Naive thymus-derived CD8-positive, alpha-beta T cell (primary cell): ENCODE data around the gene CYP2A7. TPM values are rescaled to one million over a fixed set of nuclear protein-coding genes. Genes with fewer than 3 reads are reported as not detected.
"Not testable (repeated sequence)": the region's sequence is repeated elsewhere in the genome, so short reads cannot be mapped to it uniquely, and the experiment has no call there.

ENCODE experiments used
- ATAC-seq, 2 donors: fragments of 150-1000 bp; cut with Tn5 transposase in 1 of 2; sonication (Bioruptor Pico), chemical (Tn5 transposase) in 1 of 2; 1 replicate in 1 of 2; 2 replicates in 1 of 2; pipeline ENCODE4 v1.10.0; 2021; ENCODE audit warnings: mild to moderate bottlenecking in 2 of 2, moderate library complexity in 2 of 2
- POLR2A ChIA-PET: fragments of 350-600 bp; sonication (Branson Sonifier 250); formaldehyde crosslinking; loops from one replicate; lab custom pipeline; 2021; ENCODE audit warnings: antibody characterized with exemption; lab: Charles Lee
- DNase-seq, 10 donors: peaks; one replicate each; pipeline versions ENCODE4 v3.0.0 to v3.0.0-alpha.2; 2020 to 2022
- H3K27ac Mint-ChIP-seq, 10 donors: one replicate each; pipeline ENCODE4 v1.8.0; 2020 to 2022; ENCODE audit warnings: mild to moderate bottlenecking in 10 of 10, mixed read lengths in 10 of 10, moderate library complexity in 4 of 10, inconsistent platforms in 1 of 10
- H3K27me3 Mint-ChIP-seq, 5 donors: one replicate each; pipeline ENCODE4 v1.8.0; 2021 to 2022; ENCODE audit warnings: mixed read lengths in 5 of 5
- H3K36me3 Mint-ChIP-seq, 3 donors: one replicate each; pipeline ENCODE4 v1.8.0; 2020 to 2022; ENCODE audit warnings: mixed read lengths in 3 of 3, mild to moderate bottlenecking in 2 of 3, inconsistent platforms in 1 of 3
- H3K4me1 Mint-ChIP-seq, 4 donors: one replicate each; pipeline ENCODE4 v1.8.0; 2021 to 2022; ENCODE audit warnings: mixed read lengths in 4 of 4
- H3K4me3 Mint-ChIP-seq, 10 donors: one replicate each; pipeline ENCODE4 v1.8.0; 2020 to 2022; ENCODE audit warnings: mild to moderate bottlenecking in 10 of 10, mixed read lengths in 10 of 10, moderate library complexity in 6 of 10, inconsistent platforms in 1 of 10
- H3K9me3 Mint-ChIP-seq, 9 donors: one replicate each; pipeline ENCODE4 v1.8.0; 2020 to 2022; ENCODE audit warnings: mixed read lengths in 9 of 9, mild to moderate bottlenecking in 3 of 9, inconsistent platforms in 1 of 9, moderate library complexity in 1 of 9
- polyA plus RNA-seq, 3 donors: library from polyadenylated mRNA; unstranded; fragments of 300-500 nt; fragmentation: Illumina TruSeq; gene quantifications; one replicate each; pipeline ENCODE4 v1.2.3, GENCODE V29; 2021
- total RNA-seq, 8 experiments: library from RNA in 2 of 8; stranded (reverse) in 2 of 8; gene quantifications; one replicate each; pipeline ENCODE4 v1.2.3 and lab custom pipeline; 2021 to 2026

The CYP2A7 gene
- total and polyA plus RNA-seq, 5 experiments from 2014 or later: not detected

DNA sequence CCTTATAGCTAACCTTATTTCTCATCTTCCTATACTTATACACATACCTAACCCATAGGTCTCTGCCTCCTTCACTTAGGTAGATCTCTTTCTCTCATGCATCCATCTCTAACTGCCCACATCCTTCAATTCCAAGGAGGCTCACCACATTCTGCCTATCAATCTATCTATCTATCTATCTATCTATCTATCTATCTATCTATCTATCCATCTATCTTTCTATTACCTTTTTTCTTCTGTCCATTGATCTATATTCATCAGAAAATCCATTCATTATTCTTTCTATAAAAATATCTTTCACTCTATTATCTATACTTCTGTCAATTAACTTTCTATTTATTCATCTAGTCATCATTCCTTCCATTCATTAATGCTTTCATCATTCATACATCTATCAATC is 11.1 kb upstream of the CYP2A7 start:
- POLR2A ChIA-PET: no interaction called here
- H3K27ac Mint-ChIP-seq: no peak overlapping the region
- H3K4me1 Mint-ChIP-seq: peaks cover 0 to 1% (median under 1%) of the 10 kb centered on the region in 4 donors
- H3K9me3 Mint-ChIP-seq: no peaks in the 10 kb centered on the region
- H3K36me3 Mint-ChIP-seq: no peaks in the 10 kb centered on the region
- H3K27me3 Mint-ChIP-seq: peaks cover 9 to 42% (median 25%) of the 10 kb centered on the region in 5 donors
- ATAC-seq: no peak
- DNase-seq: no peak
- no peak overlapping the region for H3K4me3 Mint-ChIP-seq

- H3K9me3 Mint-ChIP-seq: no peaks in the 10 kb centered on the region
- no peaks in the 10 kb centered on the region for H3K36me3 Mint-ChIP-seq
- POLR2A ChIA-PET: no interaction called here
- no peak overlapping the region for H3K27ac Mint-ChIP-seq
- peaks cover 7 to 40% (median 25%) of the 10 kb centered on the region in 5 donors for H3K27me3 Mint-ChIP-seq
- DNase-seq: no peak
- H3K4me3 Mint-ChIP-seq: no peak overlapping the region
- no peak for ATAC-seq
- H3K4me1 Mint-ChIP-seq: peaks cover 0 to 5% (median 0%) of the 10 kb centered on the region in 4 donors
Measured at GRCh38 chr19:40889366-40889765, 7.3 kb upstream of the CYP2A7 start.

- H3K4me3 Mint-ChIP-seq: no peak overlapping the region
- H3K27me3 Mint-ChIP-seq: peaks cover 3 to 33% (median 17%) of the 10 kb centered on the region in 5 donors
- DNase-seq: no peak
- no peaks in the 10 kb centered on the region for H3K36me3 Mint-ChIP-seq
- H3K27ac Mint-ChIP-seq: peak overlapping the region in 1 of 10 donors; percentile 37
- no peaks in the 10 kb centered on the region for H3K9me3 Mint-ChIP-seq
- no peak for ATAC-seq
- peaks cover 0 to 5% (median 0%) of the 10 kb centered on the region in 4 donors for H3K4me1 Mint-ChIP-seq
- POLR2A ChIA-PET: interaction anchor here (0.7 kb wide), 1 partner anchor 14 kb away, joined by 5 read pairs; no protein-coding TSS in a partner anchor
Measured at GRCh38 chr19:40888191-40888590, 6.2 kb upstream of the CYP2A7 start.

GRCh38 chr19:40884187-40884931 is 2.3 kb upstream of the CYP2A7 start:
- H3K27ac Mint-ChIP-seq, H3K4me1 Mint-ChIP-seq, H3K4me3 Mint-ChIP-seq, DNase-seq, H3K36me3 Mint-ChIP-seq, H3K9me3 Mint-ChIP-seq, ATAC-seq, POLR2A ChIA-PET: not testable (repeated sequence)
- peaks cover 9 to 25% (median 21%) of the 10 kb centered on the region in 5 donors for H3K27me3 Mint-ChIP-seq

- ATAC-seq, POLR2A ChIA-PET, H3K9me3 Mint-ChIP-seq, H3K36me3 Mint-ChIP-seq, DNase-seq, H3K4me3 Mint-ChIP-seq: not testable (repeated sequence)
- Mint-ChIP-seq H3K27me3 (peaks cover 13 to 52% (median 35%) of the 10 kb centered on the region in 5 donors), H3K27ac (peak overlapping the region in 1 of 10 donors; percentile 48), H3K4me1 (peaks cover 17 to 20% (median 18%) of the 10 kb centered on the region in 4 donors)
Measured at GRCh38 chr19:40879349-40879748, 2.7 kb downstream of the CYP2A7 start.

DNA sequence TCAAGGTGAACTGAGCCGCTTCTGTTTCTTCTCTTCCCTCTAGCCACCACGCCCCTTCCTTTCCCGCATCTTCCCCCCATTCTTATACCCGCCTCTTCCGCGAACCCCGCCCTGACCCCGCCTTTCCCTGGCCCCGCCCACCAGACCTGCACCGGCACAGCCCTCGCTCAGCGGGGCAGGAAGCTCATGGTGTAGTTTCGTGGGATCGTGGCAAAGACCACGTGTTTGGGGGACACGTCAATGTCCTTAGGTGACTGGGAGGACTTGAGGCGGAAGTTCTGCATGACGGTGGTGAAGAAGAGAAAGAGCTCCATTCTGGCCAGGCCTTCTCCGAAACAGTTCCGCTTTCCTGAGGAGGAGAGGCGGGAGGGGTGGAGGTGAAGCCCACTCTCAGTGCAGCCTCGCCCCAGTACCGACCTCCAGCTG is 6.5 kb downstream of the CYP2A7 start:
- ATAC-seq: peak; percentile 94
- peak overlapping the region; percentile 74 to 97 (median 90) for H3K27ac Mint-ChIP-seq
- POLR2A ChIA-PET: interaction anchor here (1.2 to 1.6 kb wide), 2 partner anchors 32 to 96 kb away, joined by 5 to 6 read pairs; no protein-coding TSS in a partner anchor
- peak; percentile 79 to 96 (median 92) for DNase-seq
- H3K36me3 Mint-ChIP-seq, H3K9me3 Mint-ChIP-seq: not testable (repeated sequence)
- H3K4me3 Mint-ChIP-seq: peak overlapping the region; percentile 59 to 89 (median 80)
- H3K4me1 Mint-ChIP-seq: peaks cover 12 to 20% (median 16%) of the 10 kb centered on the region in 4 donors
- peaks cover 10 to 42% (median 28%) of the 10 kb centered on the region in 5 donors for H3K27me3 Mint-ChIP-seq

DNA sequence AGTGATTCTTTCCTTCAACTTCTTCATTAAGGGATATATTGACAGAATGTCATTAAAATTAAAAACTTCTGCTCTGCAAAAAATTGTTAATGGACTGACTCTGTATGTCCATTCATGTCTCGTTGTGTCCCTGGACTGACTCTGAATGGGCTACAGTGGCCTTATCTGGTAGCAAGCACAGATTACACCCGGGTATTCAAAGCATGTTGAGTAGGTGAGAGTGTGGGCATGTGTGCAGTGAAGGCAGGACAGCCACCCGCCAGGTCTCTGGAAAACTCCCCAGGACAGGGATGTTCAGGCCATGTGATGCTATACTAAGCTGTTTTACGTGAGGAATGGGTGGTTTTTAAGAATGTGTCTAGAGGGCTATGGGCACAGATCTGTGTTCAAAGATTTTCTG is 7.2 kb downstream of the CYP2A7 start:
- peak overlapping the region; percentile 74 to 97 (median 90) for H3K27ac Mint-ChIP-seq
- not testable (repeated sequence) for H3K9me3 Mint-ChIP-seq, H3K36me3 Mint-ChIP-seq, DNase-seq
- H3K27me3 Mint-ChIP-seq: peaks cover 10 to 36% (median 23%) of the 10 kb centered on the region in 5 donors
- peaks cover 12 to 20% (median 15%) of the 10 kb centered on the region in 4 donors for H3K4me1 Mint-ChIP-seq
- POLR2A ChIA-PET: interaction anchor here (1.2 to 1.6 kb wide), 2 partner anchors 32 to 96 kb away, joined by 5 to 6 read pairs; no protein-coding TSS in a partner anchor
- ATAC-seq: peak in 1 of 2 donors; percentile 13
- peak overlapping the region; percentile 59 to 89 (median 80) for H3K4me3 Mint-ChIP-seq

- H3K27ac Mint-ChIP-seq: peak overlapping the region in 1 of 10 donors; percentile 15
- H3K4me3 Mint-ChIP-seq, ATAC-seq, H3K9me3 Mint-ChIP-seq, DNase-seq, H3K36me3 Mint-ChIP-seq: not testable (repeated sequence)
- peaks cover 6 to 28% (median 13%) of the 10 kb centered on the region in 5 donors for H3K27me3 Mint-ChIP-seq
- peaks cover 11 to 20% (median 15%) of the 10 kb centered on the region in 4 donors for H3K4me1 Mint-ChIP-seq
- POLR2A ChIA-PET: interaction anchor here (0.6 kb wide), 1 partner anchor 14 kb away, joined by 5 read pairs; no protein-coding TSS in a partner anchor
Measured at GRCh38 chr19:40873873-40874272, 8.2 kb downstream of the CYP2A7 start.

DNA sequence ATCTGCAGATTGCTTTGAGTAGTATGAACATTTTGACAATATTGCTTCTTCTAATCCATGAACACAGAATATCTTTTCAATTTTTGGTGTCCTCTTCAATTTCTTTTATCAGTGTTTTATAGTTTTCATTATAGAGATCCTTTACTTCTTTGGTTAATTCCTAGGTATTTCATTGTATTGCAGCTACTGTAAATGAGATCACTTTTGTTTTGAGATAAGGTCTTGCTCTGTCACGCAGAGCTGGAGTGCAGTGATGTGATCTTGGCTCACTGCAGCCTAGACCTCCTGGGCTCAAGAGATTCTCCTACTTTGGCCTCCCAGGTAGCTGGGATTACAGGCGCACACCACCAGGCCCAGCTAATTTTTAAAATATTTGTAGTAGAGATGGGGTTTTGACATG is 9.8 kb downstream of the CYP2A7 start:
- ATAC-seq (no peak), DNase-seq (no peak)
- Mint-ChIP-seq H3K4me3 (no peak overlapping the region), H3K9me3 (peaks cover 0 to 4% (median 0%) of the 10 kb centered on the region in 9 donors), H3K27me3 (peaks cover 1 to 25% (median 7%) of the 10 kb centered on the region in 5 donors), H3K36me3 (peaks cover 0 to 2% (median 0%) of the 10 kb centered on the region in 3 donors), H3K27ac (no peak overlapping the region), H3K4me1 (peaks cover 10 to 20% (median 15%) of the 10 kb centered on the region in 4 donors)
- POLR2A ChIA-PET: no interaction called here

- peaks cover 0 to 2% (median 0%) of the 10 kb centered on the region in 3 donors for H3K36me3 Mint-ChIP-seq
- DNase-seq (no peak), ATAC-seq (no peak)
- POLR2A ChIA-PET: interaction anchor here (0.8 kb wide), 1 partner anchor 19 kb away, joined by 3 read pairs; no protein-coding TSS in a partner anchor
- H3K27ac Mint-ChIP-seq: peak overlapping the region in 1 of 10 donors; percentile 57
- H3K9me3 Mint-ChIP-seq: peaks cover 0 to 4% (median 0%) of the 10 kb centered on the region in 9 donors
- H3K27me3 Mint-ChIP-seq: peaks cover 0 to 21% (median 0%) of the 10 kb centered on the region in 5 donors
- H3K4me3 Mint-ChIP-seq: no peak overlapping the region
- no peaks in the 10 kb centered on the region for H3K4me1 Mint-ChIP-seq
Measured at GRCh38 chr19:40867701-40868100, 14.3 kb downstream of the CYP2A7 start.

GRCh38 chr19:40864739-40865496 is 17.1 kb downstream of the CYP2A7 start:
- DNase-seq, H3K9me3 Mint-ChIP-seq, ATAC-seq, POLR2A ChIA-PET, H3K4me3 Mint-ChIP-seq, H3K36me3 Mint-ChIP-seq, H3K4me1 Mint-ChIP-seq: not testable (repeated sequence)
- Mint-ChIP-seq H3K27me3 (peaks cover 0 to 14% (median 4%) of the 10 kb centered on the region in 5 donors), H3K27ac (peak overlapping the region in 1 of 10 donors; percentile 29)

DNA sequence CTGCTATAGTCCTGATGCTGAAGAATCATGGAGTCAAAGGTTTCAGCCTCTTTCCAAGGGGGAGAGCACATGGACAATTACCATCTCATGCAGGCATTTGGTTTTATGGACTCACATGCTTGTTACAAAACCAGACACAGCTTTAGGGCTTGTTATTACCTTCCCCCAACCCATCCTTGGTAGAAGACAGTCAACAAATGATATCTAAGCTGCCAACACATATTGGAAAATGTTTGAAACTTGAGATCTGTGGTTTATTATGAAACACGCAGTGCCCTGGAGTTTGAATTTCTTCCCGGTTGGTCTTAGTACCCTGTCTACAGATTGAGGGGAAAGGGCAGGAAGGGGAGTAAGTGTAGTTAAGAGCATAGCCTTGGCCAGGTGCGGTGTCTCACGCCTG is 19.2 kb downstream of the CYP2A7 start:
- POLR2A ChIA-PET: no interaction called here
- no peaks in the 10 kb centered on the region for H3K36me3 Mint-ChIP-seq
- DNase-seq (no peak), ATAC-seq (no peak)
- no peak overlapping the region for H3K4me3 Mint-ChIP-seq
- no peaks in the 10 kb centered on the region for H3K9me3 Mint-ChIP-seq
- no peak overlapping the region for H3K27ac Mint-ChIP-seq
- peaks cover 0 to 13% (median 4%) of the 10 kb centered on the region in 5 donors for H3K27me3 Mint-ChIP-seq
- H3K4me1 Mint-ChIP-seq: no peaks in the 10 kb centered on the region
